SH-SY5Y (cell line): ENCODE data around the gene UBAC1.

Experiments used
- GATA2 ChIP-seq: IDR thresholded peaks from 2 replicates; pipeline ENCODE4 v1.6.1; 2011; ENCODE audit warnings: mild to moderate bottlenecking, low read depth, low read length
- GATA3 ChIP-seq: IDR thresholded peaks from 2 replicates; pipeline ENCODE4 v1.6.1; 2011; ENCODE audit warnings: low read depth, mild to moderate bottlenecking, low read length, moderate library complexity

The UBAC1 gene

DNA sequence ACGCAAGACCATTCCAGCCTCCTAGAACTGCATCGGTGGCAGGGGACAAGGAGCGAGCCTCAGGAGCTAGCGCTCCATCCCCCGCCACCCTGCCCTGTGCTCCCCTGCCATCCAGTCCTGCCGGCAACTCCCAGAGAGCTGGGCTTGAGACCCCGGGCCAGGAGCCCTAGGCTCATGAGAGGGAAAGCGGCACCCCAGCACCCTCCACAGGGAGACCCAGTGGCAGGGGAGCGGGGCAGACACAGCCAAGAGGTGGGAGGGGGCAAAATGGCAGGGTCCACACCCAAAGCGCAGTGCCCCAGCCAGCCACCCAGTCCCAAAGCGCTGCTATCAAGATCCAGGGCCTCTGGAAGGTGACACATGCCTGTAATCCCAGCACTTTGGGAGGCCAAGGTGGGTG, 12.7 kb downstream of the UBAC1 start:
- TF ChIP-seq GATA3 = no peak
- TF ChIP-seq GATA2 = no peak

DNA sequence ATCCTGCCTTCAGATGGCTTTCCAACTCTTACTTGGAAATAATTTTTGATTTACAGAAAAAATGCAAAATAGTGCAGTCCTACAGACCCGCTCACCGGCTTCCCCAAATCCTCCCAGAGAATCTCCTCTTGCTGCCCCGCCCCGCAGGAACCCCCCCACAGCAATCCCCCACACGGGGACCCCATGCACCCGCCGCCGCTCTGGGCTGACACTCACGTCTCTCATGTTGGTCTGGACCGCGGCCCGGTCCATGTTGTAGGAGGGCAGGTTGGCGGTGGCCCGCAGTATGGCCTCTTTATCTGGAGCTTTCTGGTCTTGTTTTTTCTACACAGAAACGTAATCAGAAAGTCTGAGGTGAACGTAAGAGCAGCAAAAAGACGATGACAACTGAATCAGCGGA, 13.6 kb downstream of the UBAC1 start:
- no peak for TF ChIP-seq GATA2
- no peak for TF ChIP-seq GATA3

DNA sequence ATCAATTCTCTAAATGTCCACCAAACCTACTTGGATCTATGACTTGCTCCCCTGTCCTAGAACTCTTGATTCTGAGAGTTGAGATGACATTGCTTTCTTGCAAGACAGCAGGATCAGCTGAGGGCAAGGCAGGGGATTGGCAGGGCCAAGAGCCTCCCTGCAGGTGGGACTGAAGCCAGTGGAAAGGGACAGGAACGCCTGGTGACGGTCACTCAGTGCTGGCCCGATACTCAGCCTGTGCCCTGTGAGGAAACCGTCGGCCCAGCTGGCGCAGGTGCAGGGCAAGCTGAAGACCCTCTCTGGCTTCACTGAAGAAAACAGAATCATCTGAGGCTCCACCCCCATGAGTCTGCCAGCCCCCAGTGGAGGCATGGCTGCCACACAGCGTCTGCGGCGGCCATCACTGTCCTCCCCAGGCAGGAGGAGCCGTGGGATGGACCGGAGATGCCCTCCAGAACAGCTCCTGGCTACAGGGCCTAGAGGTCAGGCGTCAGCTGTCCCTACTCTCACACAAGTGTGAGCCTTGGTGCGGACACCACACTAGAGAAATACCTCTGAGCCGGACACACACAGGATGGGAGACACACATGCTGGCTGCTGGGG, 14.7 kb downstream of the UBAC1 start:
- TF ChIP-seq GATA2 (no peak), GATA3 (no peak)

DNA sequence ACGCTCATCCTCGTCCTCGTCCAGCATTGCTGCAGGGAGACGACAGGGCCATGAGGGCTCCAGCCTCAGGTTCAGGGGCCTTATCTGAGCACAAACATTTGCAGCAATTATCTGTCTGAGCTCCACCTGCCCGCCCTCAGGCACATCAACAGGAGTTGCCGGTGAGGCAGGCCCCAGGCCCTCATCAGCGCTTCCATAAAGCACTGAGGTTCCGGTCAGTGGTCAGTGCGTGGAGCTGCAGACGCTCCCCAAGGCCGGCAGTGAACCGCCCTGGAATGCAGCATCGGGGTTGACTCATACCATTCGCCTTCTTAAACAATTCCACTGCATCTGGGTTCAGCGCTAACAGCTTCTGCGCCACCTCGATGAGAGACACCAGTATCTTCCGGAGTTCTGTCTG, 15.2 kb downstream of the UBAC1 start:
- no peak for TF ChIP-seq GATA2

DNA sequence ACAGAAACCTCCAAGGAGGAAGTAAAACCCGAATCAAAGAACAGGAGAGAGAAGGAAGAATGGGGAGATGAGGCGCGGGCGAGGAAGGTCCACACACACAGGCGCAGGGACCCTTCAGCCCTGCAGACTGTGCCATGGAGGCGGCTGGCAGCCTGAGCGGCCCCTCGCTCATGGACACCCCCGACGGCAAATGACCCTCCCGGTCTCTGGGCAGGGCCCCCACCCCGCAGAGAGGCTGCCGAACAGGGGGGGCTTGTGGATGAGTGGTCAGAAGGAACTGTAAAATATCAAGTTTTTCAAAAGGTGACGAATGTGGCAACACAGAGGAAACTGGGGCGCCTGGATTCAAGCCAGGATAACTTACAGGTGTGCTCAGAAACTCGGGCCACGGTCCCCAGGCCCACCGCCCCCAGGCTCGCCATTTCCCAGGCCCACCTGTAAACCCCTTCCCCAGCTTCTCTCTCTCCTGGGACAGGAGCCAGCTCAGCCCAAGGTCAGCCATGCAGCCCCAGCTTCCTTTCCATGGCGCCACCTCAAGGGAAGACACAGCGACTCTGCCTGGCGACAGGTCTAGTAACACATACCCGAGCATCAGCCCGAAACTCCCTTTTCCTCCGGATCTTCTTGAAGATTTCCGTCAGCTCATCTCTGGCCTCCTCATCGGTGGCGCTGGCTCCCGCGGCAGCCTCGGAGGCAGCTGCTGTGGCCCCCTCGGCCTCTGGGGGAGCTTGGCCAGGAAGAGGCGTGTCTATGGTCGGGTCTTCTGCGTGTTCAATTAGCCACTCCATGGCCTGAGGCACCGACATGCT, 16.5 kb downstream of the UBAC1 start:
- no peak for TF ChIP-seq GATA3
- TF ChIP-seq GATA2 = no peak

DNA sequence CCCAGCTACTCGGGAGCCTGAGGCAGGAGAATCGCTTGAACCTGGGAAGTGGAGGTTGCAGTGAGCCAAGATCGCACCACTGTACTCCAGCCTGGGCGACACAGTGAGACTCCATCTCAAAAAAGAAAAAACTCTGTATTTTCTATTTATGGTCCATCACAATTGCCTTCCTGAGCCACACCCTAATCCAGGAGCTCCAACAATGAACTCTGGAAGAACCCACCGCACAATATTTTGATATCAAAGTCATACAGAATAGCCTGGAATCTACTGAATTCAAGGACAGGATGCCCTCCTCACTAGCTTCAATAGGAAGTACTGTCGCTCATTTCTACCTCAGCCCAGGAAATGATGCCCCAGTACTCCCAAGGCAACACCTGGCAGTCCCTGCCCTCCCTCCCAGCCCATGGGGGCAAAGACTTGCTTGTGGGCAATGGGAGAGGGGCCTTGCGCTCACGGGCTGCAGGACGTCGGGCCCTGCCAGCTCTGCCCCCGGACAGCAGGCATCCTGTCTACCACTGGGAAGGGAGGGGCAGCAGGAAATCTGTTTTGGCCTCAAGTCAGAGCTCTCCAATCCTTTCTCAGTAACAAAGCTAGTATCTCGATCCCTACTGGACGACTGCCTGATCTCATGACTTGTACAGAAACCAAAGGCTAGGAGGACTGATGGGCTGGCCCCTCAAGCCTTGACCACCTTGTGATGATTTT, 19.7 kb downstream of the UBAC1 start:
- TF ChIP-seq GATA3 (no peak), GATA2 (no peak)

DNA sequence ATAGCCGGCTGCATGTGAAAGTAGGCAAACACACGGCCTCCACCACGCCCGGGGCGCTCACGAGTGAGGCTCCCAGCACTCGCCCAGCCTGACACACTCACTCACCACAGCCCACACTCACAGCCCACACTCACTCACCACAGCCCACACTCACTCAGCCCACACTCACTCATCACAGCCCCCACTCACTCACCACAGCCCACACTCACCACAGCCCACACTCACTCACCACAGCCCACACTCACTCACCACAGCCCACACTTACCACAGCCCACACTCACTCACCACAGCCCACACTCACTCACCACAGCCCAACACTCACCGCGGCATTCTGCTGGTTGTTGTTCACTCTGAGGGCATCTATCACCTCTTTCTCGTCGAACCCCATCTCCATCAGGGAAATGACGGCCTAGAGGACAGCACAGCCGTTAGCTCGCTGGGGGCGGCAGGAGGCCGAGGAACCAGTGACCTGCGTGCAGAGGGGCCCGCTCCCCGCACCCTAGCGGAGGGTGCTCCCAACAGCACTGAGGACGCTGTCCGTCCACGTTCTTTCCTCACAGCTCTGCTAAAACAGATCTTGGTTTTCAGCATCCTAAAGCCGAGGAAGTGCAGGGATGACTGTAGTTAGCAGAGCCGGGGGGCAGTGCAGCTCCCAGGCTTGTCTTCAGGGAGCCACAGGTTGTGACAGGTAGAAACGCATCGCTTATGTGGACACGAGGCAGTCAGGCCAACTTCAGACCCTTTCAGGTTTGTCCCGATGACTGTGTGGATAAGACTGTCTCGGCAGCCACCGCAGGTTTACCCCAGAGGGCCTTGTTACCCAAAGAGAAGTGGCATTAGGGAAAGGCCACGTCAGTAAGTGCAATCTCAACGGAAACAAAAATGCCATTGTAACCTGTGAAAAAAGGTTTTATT, 21.6 kb downstream of the UBAC1 start:
- TF ChIP-seq GATA3 (no peak), GATA2 (no peak)

DNA sequence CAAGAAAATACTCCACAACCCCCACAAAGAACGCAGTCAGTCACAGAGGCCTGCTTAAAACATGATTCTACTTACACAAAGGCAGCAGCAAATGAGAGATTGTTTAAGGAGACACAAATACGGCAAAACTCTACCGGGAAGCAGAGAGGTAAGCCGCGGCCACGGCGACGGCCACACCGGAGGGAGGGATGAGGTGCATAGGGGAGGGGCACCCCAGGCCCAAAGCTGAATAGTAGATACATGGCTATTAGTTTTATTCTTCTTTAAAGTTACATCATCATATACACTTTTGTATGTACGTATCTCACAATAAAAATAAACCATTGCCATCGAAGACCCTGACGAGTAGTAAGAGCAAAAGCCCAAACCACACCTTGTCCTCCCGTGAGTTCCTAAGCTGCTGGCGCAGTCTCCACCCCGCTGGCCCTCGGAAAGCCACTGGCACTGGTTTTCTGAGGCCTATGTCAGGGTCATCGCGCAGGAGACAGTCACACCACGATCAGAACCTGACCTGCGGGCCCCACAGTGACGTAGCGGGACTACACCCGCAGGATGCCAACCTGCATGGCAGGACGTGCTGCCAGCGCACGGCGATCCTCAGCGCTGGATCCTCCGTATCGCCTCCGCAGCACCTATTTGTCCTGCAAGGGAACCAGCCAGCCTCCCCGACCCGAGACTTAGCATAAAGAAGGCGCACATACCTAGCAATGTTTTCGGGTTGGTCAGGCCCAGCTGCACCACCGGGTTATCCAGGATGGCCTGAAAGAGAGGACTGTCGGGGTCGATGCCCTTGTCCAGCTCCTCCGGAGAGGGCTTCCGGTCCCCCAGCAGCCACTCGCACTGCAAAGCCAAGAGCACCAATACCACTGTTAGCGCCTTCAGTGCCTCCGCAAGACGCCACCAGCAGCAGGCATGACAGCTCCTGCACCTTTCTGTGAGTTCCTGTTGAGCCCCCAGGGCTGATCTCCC, 23.4 kb downstream of the UBAC1 start:
- TF ChIP-seq GATA3 (no peak), GATA2 (no peak)

DNA sequence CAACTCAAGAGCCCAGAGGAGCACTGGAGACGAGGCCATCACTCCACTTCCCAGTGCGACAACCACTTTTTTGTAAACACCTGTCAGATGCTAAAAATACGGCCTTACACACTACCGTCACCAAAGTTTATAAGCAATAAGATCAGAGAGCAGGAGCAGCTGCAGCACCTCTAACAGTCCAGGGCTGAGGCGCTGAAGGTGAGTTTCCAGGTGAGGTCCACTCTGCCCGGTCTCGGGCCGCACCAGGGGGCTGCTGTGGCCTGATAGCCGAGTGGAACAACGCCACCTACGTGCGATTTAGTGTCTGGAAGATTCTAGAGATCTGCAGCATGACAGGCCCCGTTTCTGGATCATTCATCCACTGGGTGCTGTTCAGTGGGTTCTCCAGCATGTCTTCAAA, 28.1 kb downstream of the UBAC1 start:
- no peak for TF ChIP-seq GATA2
- TF ChIP-seq GATA3 = no peak

DNA sequence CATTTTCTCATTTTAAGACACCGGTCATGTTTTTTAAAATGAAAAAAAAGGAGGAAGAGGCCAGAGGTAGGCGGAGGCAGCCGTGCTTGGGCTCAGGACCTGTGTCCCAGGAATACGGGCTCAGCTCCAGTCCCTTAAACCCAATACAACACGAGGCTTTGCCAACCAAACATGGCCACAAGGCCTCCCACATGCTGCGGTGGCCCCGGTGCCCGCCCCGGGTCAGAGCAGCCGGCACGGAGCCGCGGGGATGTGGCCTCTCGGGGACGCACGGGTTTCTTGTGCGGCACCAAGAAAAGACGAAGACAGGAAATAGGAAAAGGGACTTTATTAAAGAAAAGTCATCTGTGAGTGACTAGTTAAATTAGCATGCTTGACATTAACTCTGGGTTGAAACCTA, 28.5 kb downstream of the UBAC1 start:
- TF ChIP-seq GATA2 = no peak
- TF ChIP-seq GATA3 = no peak

DNA sequence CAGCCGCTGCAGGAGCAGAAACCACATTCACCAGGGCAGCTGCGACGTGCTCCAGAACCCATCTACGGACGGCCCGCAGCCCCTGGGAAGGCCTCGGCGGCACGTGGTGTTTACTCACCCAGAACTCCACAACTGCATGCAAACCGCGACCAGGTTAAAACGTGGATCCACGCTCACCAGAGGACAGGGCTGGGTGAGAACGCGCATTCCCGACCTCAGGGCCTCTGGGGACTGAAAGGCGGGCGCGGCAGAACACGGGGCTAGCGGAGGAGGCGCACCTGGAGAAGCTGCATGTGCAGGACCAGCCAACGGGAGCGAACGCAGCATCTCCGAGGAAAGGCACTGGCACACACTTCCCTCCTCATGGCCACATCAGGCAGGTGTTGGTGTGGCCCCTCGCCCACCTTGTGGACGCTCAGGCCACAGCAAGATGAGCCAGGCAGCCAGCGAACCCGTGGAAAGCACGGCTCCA, 29.8 kb downstream of the UBAC1 start:
- TF ChIP-seq GATA3 (no peak), GATA2 (no peak)

DNA sequence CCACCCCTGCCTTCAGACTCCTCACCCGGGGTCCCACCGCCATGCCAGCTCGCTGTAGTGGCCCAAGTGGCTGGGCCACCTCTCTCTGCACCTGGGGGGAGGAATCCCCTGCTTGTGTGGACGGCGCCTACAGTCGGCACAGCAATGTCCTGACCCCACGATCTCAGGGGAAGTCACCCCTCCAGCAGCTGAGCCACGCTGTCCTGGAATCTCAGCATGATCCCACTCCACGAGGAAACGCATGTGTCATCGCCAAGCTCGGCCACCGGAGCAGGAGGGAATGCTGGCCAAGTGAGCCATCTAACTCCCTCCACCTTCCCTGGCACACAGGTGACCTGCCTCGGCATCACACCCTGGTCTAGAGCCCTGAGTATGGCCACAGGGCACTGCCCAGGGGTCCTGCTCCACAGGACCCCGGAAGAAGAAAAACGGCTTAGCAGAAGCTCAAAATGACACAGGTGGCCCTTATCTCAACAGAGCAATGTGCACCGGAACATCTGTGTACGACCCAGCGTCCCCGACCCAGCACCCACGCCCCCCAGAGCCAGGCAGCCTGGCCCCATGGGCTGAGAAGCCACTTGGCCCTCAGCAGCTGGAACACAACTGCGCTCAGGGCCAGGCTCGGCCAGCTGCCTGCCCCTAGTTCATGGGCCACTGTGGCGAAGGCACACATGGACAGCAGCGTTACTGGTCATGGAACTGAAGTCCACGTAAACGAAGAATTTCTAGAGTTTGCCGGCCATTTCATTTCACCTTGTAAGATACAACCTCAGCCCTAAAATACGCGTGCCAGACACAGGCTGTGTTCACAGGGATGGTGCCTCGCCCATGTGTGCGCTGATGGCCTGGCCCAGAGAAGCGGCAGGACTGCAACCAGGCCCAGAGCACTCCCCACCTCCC, 30.5 kb downstream of the UBAC1 start:
- TF ChIP-seq GATA3 = no peak
- no peak for TF ChIP-seq GATA2
